ENCODE measurements around the gene CD3G. TPM values are rescaled to one million over a fixed set of nuclear protein-coding genes. Genes with fewer than 3 reads are reported as not detected.
A peak's percentile ranks its signal among the peaks of the same experiment; 100 is the strongest.

CD3G gene
- total and polyA plus RNA-seq, 9 of the 15 experiments (the other 6 are each of a cell fraction or from before 2014, with no cell fraction given): 0.30 to 1.7 (median 0.47) TPM

GRCh38 chr11:118359295-118359958 is 15.3 kb downstream of the CD3G start, which contains the start of gene UBE4A (continued):
- TF ChIP-seq ZBTB34 (CRISPR knock-in tag; IDR thresholded peaks at IDR 0.05): no peak
- TF ChIP-seq ZNF584 (CRISPR knock-in tag; IDR thresholded peaks at IDR 0.05; ENCODE audit: low read depth): no peak
- no peak for TF ChIP-seq ZNF318 (IDR thresholded peaks at IDR 0.05; ENCODE audit: borderline replicate concordance in 1 of 2, low read depth in 1 of 2)
- no peak for TF ChIP-seq GTF2B (IDR thresholded peaks at IDR 0.05; ENCODE audit: extremely low read depth, insufficient read length)
- TF ChIP-seq SMARCB1 (IDR thresholded peaks at IDR 0.05; ENCODE audit: insufficient read length, low read depth): no peak
- peak; percentile 66 for TF ChIP-seq TBP (optimal IDR thresholded peaks at IDR 0.05; ENCODE audit: low read depth, low read length)
- peak; percentile 77; the same call in 1 of the 2 replicates for TF ChIP-seq TFAP4 (CRISPR knock-in tag; IDR thresholded peaks at IDR 0.05; ENCODE audit: borderline replicate concordance)
- TF ChIP-seq HDAC1 (IDR thresholded peaks at IDR 0.05): peak in 1 of 2 experiments; percentile 83; a peak in 2 of 4 replicates
